ENCODE measurements around the gene KITLG.

DNA sequence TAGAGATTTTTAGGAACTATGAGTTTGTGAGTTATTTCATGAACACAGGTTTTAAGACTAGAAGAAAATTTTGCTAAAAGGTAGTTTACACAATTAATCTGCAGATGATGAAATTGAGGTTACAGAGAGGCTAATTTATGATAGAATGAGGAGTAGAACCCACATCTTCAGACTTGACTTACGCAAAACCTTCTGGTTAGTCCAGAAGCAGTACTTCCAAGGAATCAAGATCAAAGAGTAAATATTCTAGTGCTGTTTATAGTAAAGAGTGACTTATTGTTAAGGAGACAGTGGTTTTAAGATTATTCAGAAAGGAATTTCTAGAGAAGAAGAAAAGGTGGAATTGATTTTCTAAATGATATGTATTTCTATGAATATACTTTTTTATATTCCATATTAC is 10.6 kb upstream of the KITLG start:
- TF ChIP-seq, protein P1, sequence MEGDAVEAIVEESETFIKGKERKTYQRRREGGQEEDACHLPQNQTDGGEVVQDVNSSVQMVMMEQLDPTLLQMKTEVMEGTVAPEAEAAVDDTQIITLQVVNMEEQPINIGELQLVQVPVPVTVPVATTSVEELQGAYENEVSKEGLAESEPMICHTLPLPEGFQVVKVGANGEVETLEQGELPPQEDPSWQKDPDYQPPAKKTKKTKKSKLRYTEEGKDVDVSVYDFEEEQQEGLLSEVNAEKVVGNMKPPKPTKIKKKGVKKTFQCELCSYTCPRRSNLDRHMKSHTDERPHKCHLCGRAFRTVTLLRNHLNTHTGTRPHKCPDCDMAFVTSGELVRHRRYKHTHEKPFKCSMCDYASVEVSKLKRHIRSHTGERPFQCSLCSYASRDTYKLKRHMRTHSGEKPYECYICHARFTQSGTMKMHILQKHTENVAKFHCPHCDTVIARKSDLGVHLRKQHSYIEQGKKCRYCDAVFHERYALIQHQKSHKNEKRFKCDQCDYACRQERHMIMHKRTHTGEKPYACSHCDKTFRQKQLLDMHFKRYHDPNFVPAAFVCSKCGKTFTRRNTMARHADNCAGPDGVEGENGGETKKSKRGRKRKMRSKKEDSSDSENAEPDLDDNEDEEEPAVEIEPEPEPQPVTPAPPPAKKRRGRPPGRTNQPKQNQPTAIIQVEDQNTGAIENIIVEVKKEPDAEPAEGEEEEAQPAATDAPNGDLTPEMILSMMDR (IDR thresholded peaks at IDR 0.05), result no peak
- TF ChIP-seq POLR2A (IDR thresholded peaks at IDR 0.05), result no peak
